Measurements from ENCODE around the gene GABBR2. TPM values are rescaled to one million over a fixed set of nuclear protein-coding genes. Genes with fewer than 3 reads are reported as not detected.
"Not testable (repeated sequence)": the region's sequence is repeated elsewhere in the genome, so short reads cannot be mapped to it uniquely, and the experiment has no call there.

GABBR2 gene
- total and polyA plus RNA-seq, 2 of the 8 experiments (the other 6 are each of a cell fraction or from before 2014, with no cell fraction given), result 0.50 to 1.2 TPM

DNA sequence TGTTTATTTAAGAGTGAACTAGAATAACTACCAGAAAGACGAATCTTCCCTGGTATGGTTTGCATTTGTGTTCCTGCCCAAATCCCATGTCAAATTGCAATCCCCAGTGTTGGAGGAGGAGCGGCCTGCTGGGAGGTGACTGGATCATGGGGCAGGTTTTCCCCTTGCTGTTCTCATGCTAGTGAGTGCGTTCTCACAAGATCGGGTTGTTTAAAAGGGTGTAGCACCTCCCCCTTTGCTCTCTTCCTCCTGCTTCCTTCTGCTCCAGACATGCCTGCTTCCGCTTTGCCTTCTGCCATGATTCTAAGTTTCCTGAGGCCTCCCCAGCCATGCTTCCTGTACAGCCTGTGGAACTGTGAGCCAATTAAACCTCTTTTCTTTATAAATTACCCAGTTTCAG lies 242.9 kb downstream of the GABBR2 start:
- H3K4me3 ChIP-seq (ENCODE audit: extremely low read depth in 1 of 4, insufficient read depth in 2 of 4, low read depth in 3 of 4, low read length in 4 of 4), result no peak overlapping the region
- H2BK12ac ChIP-seq (ENCODE audit: low read depth, low read length), result no peak overlapping the region
- H3K9me3 ChIP-seq (ENCODE audit: insufficient read depth in 2 of 2, low read depth in 1 of 2, low read length in 1 of 2), result peaks cover 15 to 24% of the 10 kb centered on the region in 2 experiments
- H4K91ac ChIP-seq (replicated peaks; ENCODE audit: insufficient read length, low read length), result no peak overlapping the region
- no peak overlapping the region for H4K8ac ChIP-seq (ENCODE audit: extremely low read depth, insufficient read depth, low read length)
- no peak overlapping the region for H2AK5ac ChIP-seq (ENCODE audit: low read depth, low read length)
- FAIRE-seq, result no peak
- no peak overlapping the region for H2AFZ ChIP-seq (ENCODE audit: low read length)
- no peak overlapping the region for H3K4ac ChIP-seq (replicated peaks; ENCODE audit: insufficient read length, low read depth, low read length)
- H2BK20ac ChIP-seq (ENCODE audit: low read length), result no peak overlapping the region
- no peak overlapping the region for H3K56ac ChIP-seq (replicated peaks; ENCODE audit: insufficient read length, low read depth, low read length)
- no peaks in the 10 kb centered on the region; a peak in 1 of 8 replicates for H3K36me3 ChIP-seq (ENCODE audit: control insufficient read depth in 2 of 4, insufficient read depth in 4 of 4, low read length in 3 of 4)
- H2BK5ac ChIP-seq (ENCODE audit: low read depth, low read length), result no peak overlapping the region
- H4K5ac ChIP-seq (ENCODE audit: insufficient read length, low read depth, low read length), result no peak overlapping the region
- no peaks in the 10 kb centered on the region for H3K79me1 ChIP-seq (ENCODE audit: low read depth, low read length)
- no peak for DNase-seq (ENCODE audit: low read depth in 1 of 2, low spot score in 2 of 2)
- POLR2A ChIA-PET (ENCODE audit: partially characterized antibody), result no interaction called here
- no peaks in the 10 kb centered on the region for H3K23me2 ChIP-seq (ENCODE audit: low read depth, low read length)
- no peaks in the 10 kb centered on the region for H3K79me2 ChIP-seq (ENCODE audit: control insufficient read depth in 1 of 2, insufficient read depth in 2 of 2, low read length in 2 of 2)
- CTCF ChIA-PET (ENCODE audit: partially characterized antibody), result interaction anchor here (0.6 kb wide), 1 partner anchor 88 kb away, joined by 3 read pairs; no protein-coding TSS in a partner anchor
- H3K23ac ChIP-seq (ENCODE audit: insufficient read length), result no peak overlapping the region
- H3K27ac ChIP-seq (ENCODE audit: low read depth, low read length), result no peak overlapping the region
- no peak overlapping the region for H2BK15ac ChIP-seq (ENCODE audit: low read length)
- no peaks in the 10 kb centered on the region for H4K20me1 ChIP-seq (replicated peaks in 1 of 2; ENCODE audit: control insufficient read depth in 1 of 2, insufficient read depth in 2 of 2, low read length in 2 of 2)
- no peak overlapping the region for H3K4me2 ChIP-seq (ENCODE audit: insufficient read depth in 1 of 2, low read depth in 2 of 2, low read length in 2 of 2)
- no peaks in the 10 kb centered on the region for H3K27me3 ChIP-seq (replicated peaks in 1 of 4; ENCODE audit: control insufficient read depth in 3 of 4, extremely low read depth in 1 of 4, insufficient read depth in 3 of 4, low read length in 3 of 4)
- no peak overlapping the region for H3K9ac ChIP-seq (replicated peaks in 1 of 4; ENCODE audit: extremely low read depth in 1 of 4, low read depth in 3 of 4, low read length in 3 of 4)
- H2BK120ac ChIP-seq (replicated peaks; ENCODE audit: low read depth, low read length), result no peak overlapping the region
- no peak overlapping the region for H3K18ac ChIP-seq (ENCODE audit: extremely low read depth, low read length)
- no peak for TF ChIP-seq BCL11A (IDR thresholded peaks at IDR 0.05; ENCODE audit: low read depth in 2 of 2, low read length in 2 of 2)
- H3K4me1 ChIP-seq (replicated peaks in 1 of 4; ENCODE audit: control insufficient read depth in 3 of 4, insufficient read depth in 4 of 4, low read length in 3 of 4), result no peaks in the 10 kb centered on the region; a peak in 1 of 7 replicates
- H3K14ac ChIP-seq (ENCODE audit: insufficient read length), result no peak overlapping the region
- WGBS, 2 experiments (ENCODE audit: extremely low coverage in 1 of 2, insufficient coverage in 1 of 2, insufficient read length in 1 of 2, insufficient replicate concordance in 2 of 2, low coverage in 1 of 2, low lambda C conversion rate in 2 of 2, missing lambda C conversion rate in 1 of 2), result 69% methylated on average over 5 of the region's 5 CpGs; no CpG with 5 or more reads in 1 of the 2 experiments

- H2BK20ac ChIP-seq (ENCODE audit: low read length); H3K4me3 ChIP-seq (ENCODE audit: extremely low read depth in 1 of 4, insufficient read depth in 2 of 4, low read depth in 3 of 4, low read length in 4 of 4); H3K4ac ChIP-seq (replicated peaks; ENCODE audit: insufficient read length, low read depth, low read length); H3K23me2 ChIP-seq (ENCODE audit: low read depth, low read length); H3K56ac ChIP-seq (replicated peaks; ENCODE audit: insufficient read length, low read depth, low read length); H4K5ac ChIP-seq (ENCODE audit: insufficient read length, low read depth, low read length); H3K27ac ChIP-seq (ENCODE audit: low read depth, low read length); H3K79me1 ChIP-seq (ENCODE audit: low read depth, low read length); POLR2A ChIA-PET (ENCODE audit: partially characterized antibody); CTCF ChIA-PET (ENCODE audit: partially characterized antibody); H3K4me1 ChIP-seq (replicated peaks in 1 of 4; ENCODE audit: control insufficient read depth in 3 of 4, insufficient read depth in 4 of 4, low read length in 3 of 4); FAIRE-seq; H3K79me2 ChIP-seq (ENCODE audit: control insufficient read depth in 1 of 2, insufficient read depth in 2 of 2, low read length in 2 of 2); H3K9ac ChIP-seq (replicated peaks in 1 of 4; ENCODE audit: extremely low read depth in 1 of 4, low read depth in 3 of 4, low read length in 3 of 4); H3K23ac ChIP-seq (ENCODE audit: insufficient read length); H3K4me2 ChIP-seq (ENCODE audit: insufficient read depth in 1 of 2, low read depth in 2 of 2, low read length in 2 of 2); H3K14ac ChIP-seq (ENCODE audit: insufficient read length); H3K18ac ChIP-seq (ENCODE audit: extremely low read depth, low read length); H4K8ac ChIP-seq (ENCODE audit: extremely low read depth, insufficient read depth, low read length); H2BK15ac ChIP-seq (ENCODE audit: low read length); DNase-seq (ENCODE audit: low read depth in 1 of 2, low spot score in 2 of 2); H4K91ac ChIP-seq (replicated peaks; ENCODE audit: insufficient read length, low read length); H2BK5ac ChIP-seq (ENCODE audit: low read depth, low read length); H3K27me3 ChIP-seq (replicated peaks in 1 of 4; ENCODE audit: control insufficient read depth in 3 of 4, extremely low read depth in 1 of 4, insufficient read depth in 3 of 4, low read length in 3 of 4); H2BK12ac ChIP-seq (ENCODE audit: low read depth, low read length); H3K36me3 ChIP-seq (ENCODE audit: control insufficient read depth in 2 of 4, insufficient read depth in 4 of 4, low read length in 3 of 4); H4K20me1 ChIP-seq (replicated peaks in 1 of 2; ENCODE audit: control insufficient read depth in 1 of 2, insufficient read depth in 2 of 2, low read length in 2 of 2); H2AFZ ChIP-seq (ENCODE audit: low read length); H2AK5ac ChIP-seq (ENCODE audit: low read depth, low read length); H2BK120ac ChIP-seq (replicated peaks; ENCODE audit: low read depth, low read length): not testable (repeated sequence)
- no CpG with 5 or more reads among the region's 30 CpGs for WGBS, 2 experiments (ENCODE audit: extremely low coverage in 1 of 2, insufficient coverage in 1 of 2, insufficient read length in 1 of 2, insufficient replicate concordance in 2 of 2, low coverage in 1 of 2, low lambda C conversion rate in 2 of 2, missing lambda C conversion rate in 1 of 2)
- H3K9me3 ChIP-seq (ENCODE audit: insufficient read depth in 2 of 2, low read depth in 1 of 2, low read length in 1 of 2), result peaks cover 20 to 25% of the 10 kb centered on the region in 2 experiments
These were observed 244.5 kb downstream of the GABBR2 start for GRCh38 chr9:98464156-98464690.

Data from H1 (cell line).